Activated CD8-positive, alpha-beta memory T cell treated with anti-CD3 and anti-CD28 coated beads for 36 hours (primary cell): ENCODE measurements around the gene UBASH3B. TPM values are rescaled to one million over a fixed set of nuclear protein-coding genes. Genes with fewer than 3 reads are reported as not detected.

Source experiments
- CTCF ChIA-PET: fragments of 350-600 bp; sonication (Branson Sonifier 250); formaldehyde crosslinking; loops from one replicate; lab custom pipeline; 2021; ENCODE audit warnings: antibody characterized with exemption; lab: Charles Lee
- POLR2A ChIA-PET: fragments of 350-600 bp; sonication (Branson Sonifier 250); formaldehyde crosslinking; loops from one replicate; lab custom pipeline; 2021; ENCODE audit warnings: antibody characterized with exemption; lab: Charles Lee
- total RNA-seq, 2 experiments: library from RNA; stranded (reverse); gene quantifications; one replicate each; pipeline ENCODE4 v1.2.3, GENCODE V29; 2021

Gene UBASH3B
- total RNA-seq, 2 experiments from 2014 or later = 54.7 to 62.7 TPM

DNA sequence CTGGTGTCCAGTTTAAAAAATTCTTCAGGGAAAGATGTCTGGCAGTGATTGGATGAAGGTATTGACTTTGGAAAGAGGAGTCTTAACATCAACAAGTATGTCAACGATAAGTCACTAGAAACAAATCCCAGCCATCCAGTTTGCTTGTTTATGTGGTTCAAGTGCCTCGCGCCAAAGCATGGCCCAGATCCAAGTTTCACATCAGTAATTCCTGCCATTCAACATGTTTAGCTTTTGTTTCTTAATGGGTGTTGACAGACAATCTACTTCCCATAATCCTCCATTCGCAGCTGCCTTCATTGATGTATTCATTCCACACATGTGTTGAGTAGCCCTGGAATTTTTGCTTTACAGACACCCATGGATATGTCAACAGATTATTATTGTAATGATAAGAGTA, 77.8 kb downstream of the UBASH3B start:
- ChIA-PET POLR2A (no interaction called here), CTCF (interaction anchor here (1.1 to 2.0 kb wide), 2 partner anchors 12 to 15 kb away, joined by 3 to 4 read pairs; no protein-coding TSS in a partner anchor)

DNA sequence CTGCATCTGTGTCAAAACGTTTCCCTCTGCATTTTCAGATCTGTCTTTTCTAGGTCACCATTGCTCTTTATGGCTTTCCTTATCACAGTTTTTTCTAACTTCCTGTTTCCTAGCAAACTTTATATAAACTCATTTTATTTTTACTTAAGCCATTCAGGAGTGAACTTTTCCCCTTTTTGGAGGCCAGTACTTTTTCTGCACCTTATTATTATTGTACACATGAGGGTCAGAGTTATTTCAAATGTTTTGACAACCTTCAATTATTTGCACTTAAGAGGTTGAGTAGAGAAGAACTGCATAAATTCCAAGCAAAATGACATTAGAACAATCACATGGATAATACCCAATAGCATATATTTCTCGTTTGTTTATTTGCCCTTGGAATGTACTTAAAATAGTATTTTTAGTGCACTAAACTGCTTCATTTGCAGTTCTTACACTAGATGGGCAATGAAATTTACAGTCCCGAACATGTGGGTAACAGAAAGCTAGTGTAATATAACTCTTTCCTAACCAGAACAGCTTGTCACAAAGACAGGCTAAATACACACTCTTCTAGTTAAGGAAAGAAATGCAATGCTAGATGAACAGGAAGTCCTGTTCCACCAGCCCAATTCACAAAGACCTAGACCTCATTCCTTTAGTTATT, 79.5 kb downstream of the UBASH3B start:
- ChIA-PET CTCF (interaction anchor here (1.0 kb wide), 1 partner anchor 8 kb away, joined by 4 read pairs; no protein-coding TSS in a partner anchor), POLR2A (interaction anchor here (0.6 kb wide), 1 partner anchor 29 kb away, joined by 3 read pairs; no protein-coding TSS in a partner anchor)

- ChIA-PET CTCF (interaction anchor here (1.2 kb wide), 1 partner anchor 11 kb away, joined by 4 read pairs; no protein-coding TSS in a partner anchor), POLR2A (interaction anchor here (0.7 kb wide), 1 partner anchor 315 kb away, joined by 7 read pairs; no protein-coding TSS in a partner anchor)
Measured at GRCh38 chr11:122737951-122738693, 82.6 kb downstream of the UBASH3B start.

GRCh38 chr11:122741613-122742300, 86.2 kb downstream of the UBASH3B start:
- ChIA-PET CTCF (interaction anchor here (1.3 kb wide), 1 partner anchor 86 kb away, joined by 3 read pairs; the partner anchor contains the start of gene UBASH3B), POLR2A (no interaction called here)

GRCh38 chr11:122742301-122743018, 86.9 kb downstream of the UBASH3B start:
- ChIA-PET POLR2A (interaction anchor here (0.5 to 1.7 kb wide), 3 partner anchors 16 to 86 kb away, joined by 3 to 8 read pairs (median 4); no protein-coding TSS in a partner anchor), CTCF (interaction anchor here (1.3 kb wide), 1 partner anchor 86 kb away, joined by 3 read pairs; the partner anchor contains the start of gene UBASH3B)

DNA sequence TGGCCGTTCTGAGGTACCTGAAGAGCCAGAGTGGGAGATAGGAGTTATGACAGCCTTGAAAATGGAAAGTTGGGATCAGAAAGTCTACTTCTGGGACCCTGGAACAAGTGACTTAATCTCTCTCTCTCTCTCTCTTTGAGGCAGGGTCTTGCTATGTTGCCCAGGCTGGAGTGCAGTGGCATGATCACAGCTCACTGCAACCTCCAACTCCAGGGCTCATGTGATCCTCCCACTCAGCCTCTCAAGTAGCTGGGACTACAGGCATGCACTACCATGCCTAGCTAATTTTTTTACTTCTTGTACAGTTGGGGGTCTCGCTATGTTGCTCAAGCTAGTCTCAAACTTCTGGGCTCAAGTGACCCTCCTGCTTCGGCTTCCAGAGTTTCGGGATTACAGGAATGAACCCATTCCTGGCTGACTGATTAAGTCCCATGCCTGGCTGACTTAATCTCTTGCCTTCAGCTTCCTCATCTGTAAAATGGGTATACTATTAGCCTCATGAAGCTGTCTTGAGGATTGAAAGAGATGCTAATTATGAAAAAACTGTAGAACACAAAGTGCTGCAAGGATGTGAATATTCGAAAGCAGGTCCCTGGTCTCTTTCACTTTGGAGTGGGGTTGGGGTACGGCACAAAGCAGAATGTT, 87.7 kb downstream of the UBASH3B start:
- CTCF ChIA-PET = interaction anchor here (0.8 to 1.3 kb wide), 4 partner anchors 14 to 87 kb away, joined by 3 read pairs; partner anchors contain the start of gene UBASH3B
- POLR2A ChIA-PET = interaction anchor here (0.5 to 1.7 kb wide), 3 partner anchors 16 to 87 kb away, joined by 3 to 8 read pairs (median 4); no protein-coding TSS in a partner anchor

- POLR2A ChIA-PET = interaction anchor here (1.7 kb wide), 1 partner anchor 17 kb away, joined by 8 read pairs; no protein-coding TSS in a partner anchor
Measured at GRCh38 chr11:122743949-122744348, 88.4 kb downstream of the UBASH3B start.

DNA sequence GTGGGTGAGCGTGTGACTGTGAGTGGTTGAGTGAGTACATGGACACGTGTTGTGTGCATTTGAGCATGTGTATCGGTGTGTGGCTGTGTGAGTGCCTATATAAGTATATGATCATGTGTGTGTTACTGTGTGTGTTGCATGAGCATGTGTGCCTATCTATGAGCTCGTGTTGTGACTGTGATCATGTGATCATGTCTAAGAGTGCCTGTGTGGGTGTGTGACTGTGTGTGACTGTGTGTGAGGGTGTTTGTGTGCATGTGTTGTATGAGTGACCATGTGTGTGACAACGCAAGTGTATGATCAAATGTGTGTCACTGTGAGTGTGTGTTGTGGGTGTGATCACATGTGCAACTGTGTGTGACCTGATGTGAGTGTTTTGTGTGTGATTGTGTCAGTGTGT, 88.8 kb downstream of the UBASH3B start:
- CTCF ChIA-PET = interaction anchor here (0.9 to 2.1 kb wide), 2 partner anchors 15 to 70 kb away, joined by 3 to 11 read pairs; no protein-coding TSS in a partner anchor
- POLR2A ChIA-PET = no interaction called here

More at GRCh38 chr11:122743949-122744348, 88.4 kb downstream of the UBASH3B start:
- CTCF ChIA-PET = interaction anchor here (0.8 to 1.0 kb wide), 3 partner anchors 15 to 38 kb away, joined by 3 read pairs; no protein-coding TSS in a partner anchor

GRCh38 chr11:122745111-122745510, 89.6 kb downstream of the UBASH3B start:
- ChIA-PET CTCF (interaction anchor here (0.8 to 2.1 kb wide), 10 partner anchors 9 to 165 kb away, joined by 3 to 11 read pairs (median 4); no protein-coding TSS in a partner anchor), POLR2A (interaction anchor here (0.6 to 1.2 kb wide), 2 partner anchors 33 to 89 kb away, joined by 3 to 4 read pairs; partner anchors contain the start of gene UBASH3B)

DNA sequence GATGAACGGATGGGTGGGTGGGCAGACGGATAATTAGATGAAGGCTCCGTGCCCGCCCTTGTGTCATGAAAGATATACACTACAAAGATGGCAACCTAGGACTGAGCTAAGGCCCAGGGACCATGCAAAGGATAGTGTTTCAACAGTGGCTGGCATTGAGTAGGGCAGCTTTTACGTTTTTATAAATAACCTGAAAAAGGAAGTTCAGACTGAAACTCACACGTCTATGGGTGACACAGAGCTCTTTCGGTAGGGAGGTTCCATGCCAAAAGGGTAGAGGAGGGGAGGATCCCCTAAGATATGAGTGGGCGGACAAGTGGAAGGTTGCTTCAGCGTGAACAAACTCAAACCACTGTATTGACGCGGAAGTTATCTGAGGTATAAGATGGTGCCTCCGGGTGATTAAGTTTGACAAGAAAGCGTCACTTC, 90.5 kb downstream of the UBASH3B start:
- POLR2A ChIA-PET = interaction anchor here (0.6 to 1.2 kb wide), 5 partner anchors 19 to 245 kb away, joined by 3 to 4 read pairs (median 3); partner anchors contain the start of gene UBASH3B
- CTCF ChIA-PET = interaction anchor here (0.6 to 2.1 kb wide), 12 partner anchors 8 to 166 kb away, joined by 3 to 11 read pairs (median 4); no protein-coding TSS in a partner anchor

DNA sequence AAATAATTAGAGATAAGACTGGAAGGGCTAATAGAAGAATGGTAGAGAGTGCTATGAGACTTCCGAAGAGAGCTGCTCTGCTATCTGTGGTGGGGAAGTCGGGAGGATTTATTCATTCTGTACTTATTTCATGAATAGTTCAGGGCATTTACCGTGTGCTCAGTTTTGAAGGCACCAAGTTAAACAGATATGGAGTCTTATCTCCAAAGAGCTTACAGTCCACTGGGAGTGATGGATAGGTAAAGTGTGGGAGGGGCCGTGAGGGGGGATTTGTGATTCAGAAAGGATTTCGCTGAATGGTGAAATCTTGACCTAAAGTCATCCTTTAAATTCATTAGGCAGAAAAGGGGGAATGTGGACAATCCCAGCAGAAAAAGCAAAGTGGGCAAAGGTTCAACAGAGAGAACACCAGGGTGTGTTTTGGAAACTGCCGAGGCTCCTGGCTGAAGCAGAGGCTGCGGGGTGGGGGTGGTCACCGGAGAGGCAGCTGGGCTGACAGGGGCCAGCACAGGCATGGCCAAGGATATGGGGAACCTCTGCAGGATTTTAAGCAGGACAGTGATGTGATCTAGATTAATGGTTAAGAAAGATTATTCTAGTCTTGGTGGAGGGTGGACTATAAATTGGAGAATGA, 91.2 kb downstream of the UBASH3B start:
- ChIA-PET POLR2A (interaction anchor here (0.6 to 1.2 kb wide), 6 partner anchors 20 to 246 kb away, joined by 3 to 6 read pairs (median 4); partner anchors contain the start of gene UBASH3B), CTCF (interaction anchor here (0.6 to 1.8 kb wide), 11 partner anchors 19 to 166 kb away, joined by 3 to 9 read pairs (median 4); no protein-coding TSS in a partner anchor)

DNA sequence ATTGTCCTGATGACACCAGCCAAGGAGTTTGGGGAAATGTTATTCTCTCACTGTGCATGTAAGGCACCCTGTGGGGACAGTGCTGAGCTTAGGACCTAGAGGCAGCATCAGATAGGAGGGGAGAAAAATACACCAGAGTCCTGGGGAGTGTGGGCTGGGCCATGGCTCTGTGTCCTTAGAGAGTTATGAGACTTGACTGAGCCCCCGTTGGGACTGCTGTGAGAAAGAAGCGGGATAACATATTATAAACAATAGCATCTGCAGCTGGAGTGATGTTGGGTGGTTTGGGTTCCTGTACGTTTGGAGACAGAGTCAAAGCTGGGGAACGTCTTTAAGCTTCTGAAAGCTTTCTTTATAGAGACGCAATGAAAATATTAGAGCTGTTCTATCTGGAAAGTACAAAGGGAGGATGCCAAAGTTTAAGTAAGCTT, 91.8 kb downstream of the UBASH3B start:
- ChIA-PET POLR2A (interaction anchor here (0.6 to 0.9 kb wide), 2 partner anchors 23 to 31 kb away, joined by 3 to 6 read pairs; no protein-coding TSS in a partner anchor), CTCF (interaction anchor here (1.3 to 1.9 kb wide), 5 partner anchors 20 to 167 kb away, joined by 3 to 7 read pairs (median 4); no protein-coding TSS in a partner anchor)

DNA sequence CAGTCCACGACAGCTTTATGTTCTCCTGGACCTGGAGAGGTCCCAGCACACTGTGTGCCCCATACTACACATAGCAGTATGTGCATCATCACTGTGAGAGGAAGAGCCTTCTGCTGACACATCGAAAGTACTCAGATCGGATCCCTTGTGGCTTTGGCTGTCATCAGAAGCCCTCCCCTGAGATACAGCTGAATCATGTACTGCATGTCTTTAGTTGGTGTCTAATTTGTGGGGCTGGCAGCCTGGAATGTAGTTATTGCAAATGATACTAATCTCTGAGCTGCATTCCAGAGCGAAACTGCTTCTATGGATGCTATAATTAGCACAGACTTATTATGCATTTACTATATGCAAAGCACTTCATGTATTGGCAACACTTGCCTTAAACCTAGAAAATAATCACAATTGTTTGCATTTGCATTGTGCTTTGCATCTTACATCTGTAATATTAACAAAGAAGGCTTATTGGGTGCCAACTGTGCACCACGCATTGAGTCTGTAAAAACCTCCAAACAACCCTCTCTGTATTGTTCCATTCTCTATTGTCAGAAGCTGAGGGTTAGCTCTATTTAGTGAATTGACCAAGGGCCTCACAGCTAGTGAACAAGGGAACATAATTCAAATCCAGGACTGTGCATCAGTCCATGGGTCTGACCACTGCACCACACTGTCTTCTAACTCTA, 93.6 kb downstream of the UBASH3B start:
- CTCF ChIA-PET = interaction anchor here (0.7 to 1.9 kb wide), 4 partner anchors 81 to 120 kb away, joined by 4 to 6 read pairs (median 4); no protein-coding TSS in a partner anchor
- POLR2A ChIA-PET = interaction anchor here (1.0 kb wide), 2 partner anchors 53 to 94 kb away, joined by 3 to 5 read pairs; partner anchors contain the start of gene UBASH3B

DNA sequence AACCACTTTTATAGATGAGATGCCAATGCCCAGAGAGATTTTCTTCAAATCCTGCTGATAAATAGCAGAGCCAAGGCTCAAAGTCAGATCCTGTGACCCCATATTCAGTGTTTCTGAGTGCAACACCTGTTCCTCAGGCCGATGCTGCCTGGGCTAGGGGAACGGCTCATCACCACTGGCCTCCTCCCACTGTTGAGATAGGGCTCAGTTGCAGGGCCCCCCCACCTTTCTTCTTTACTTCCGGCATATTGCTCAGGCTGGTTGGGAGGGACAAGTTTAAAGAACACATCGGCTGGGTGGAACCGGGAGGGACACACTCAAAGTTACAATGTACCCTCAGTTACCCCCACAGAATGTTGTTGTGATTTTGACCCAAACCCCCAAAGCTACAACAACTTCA, 94.5 kb downstream of the UBASH3B start:
- ChIA-PET POLR2A (interaction anchor here (1.0 kb wide), 2 partner anchors 54 to 94 kb away, joined by 3 to 5 read pairs; no protein-coding TSS in a partner anchor), CTCF (interaction anchor here (3.3 kb wide), 1 partner anchor 94 kb away, joined by 9 read pairs; the partner anchor contains the start of gene UBASH3B)
